Tibial nerve (tissue), 4 donors: ENCODE measurements around the gene DNAJA3.

Experiments used
- EP300 ChIP-seq, 2 donors: sonication (generic); formaldehyde crosslinking; IDR thresholded peaks; one replicate each; pipeline ENCODE4 v1.6.1; 2017; ENCODE audit warnings: antibody characterized with exemption in 2 of 2, mild to moderate bottlenecking in 1 of 2
- POLR2A ChIP-seq, 2 donors: fragments of 450-650 bp; IDR thresholded peaks; one replicate each; pipeline ENCODE4 v1.6.1; 2017; ENCODE audit warnings: antibody characterized with exemption in 2 of 2, mild to moderate bottlenecking in 2 of 2, moderate library complexity in 2 of 2
- TF ChIP-seq, protein P1 (sequence below), 5 experiments: fragments of 200-600 bp in 3 of 5; fragments of 450-650 bp in 2 of 5; sonication (generic) in 3 of 5; IDR thresholded peaks; one replicate each; pipeline ENCODE4 v1.5.1; 2016 to 2019; ENCODE audit warnings: antibody characterized with exemption in 5 of 5, mild to moderate bottlenecking in 3 of 5, moderate library complexity in 2 of 5

DNA sequence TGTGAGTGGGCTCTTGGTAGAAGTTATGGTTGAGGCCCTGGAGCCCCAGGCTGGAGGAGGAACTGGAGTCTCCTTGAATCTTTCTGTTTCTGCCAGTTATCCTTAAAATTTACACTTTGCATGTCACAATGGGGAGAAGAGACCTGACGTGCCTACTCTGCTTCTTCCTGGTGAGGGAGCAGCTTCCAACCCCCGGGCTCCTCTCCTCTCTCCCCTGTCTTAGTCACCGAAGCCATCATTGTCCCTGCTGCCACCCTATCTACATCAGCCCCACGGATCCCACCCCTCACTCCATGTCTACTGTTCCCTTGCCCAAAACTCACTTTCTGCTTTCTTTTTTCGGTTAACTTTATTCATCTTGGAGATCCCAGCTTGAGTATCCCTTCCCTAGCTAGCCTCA, 17.6 kb downstream of the DNAJA3 start:
- TF ChIP-seq POLR2A (IDR thresholded peaks at IDR 0.05): no peak
- TF ChIP-seq, protein P1, sequence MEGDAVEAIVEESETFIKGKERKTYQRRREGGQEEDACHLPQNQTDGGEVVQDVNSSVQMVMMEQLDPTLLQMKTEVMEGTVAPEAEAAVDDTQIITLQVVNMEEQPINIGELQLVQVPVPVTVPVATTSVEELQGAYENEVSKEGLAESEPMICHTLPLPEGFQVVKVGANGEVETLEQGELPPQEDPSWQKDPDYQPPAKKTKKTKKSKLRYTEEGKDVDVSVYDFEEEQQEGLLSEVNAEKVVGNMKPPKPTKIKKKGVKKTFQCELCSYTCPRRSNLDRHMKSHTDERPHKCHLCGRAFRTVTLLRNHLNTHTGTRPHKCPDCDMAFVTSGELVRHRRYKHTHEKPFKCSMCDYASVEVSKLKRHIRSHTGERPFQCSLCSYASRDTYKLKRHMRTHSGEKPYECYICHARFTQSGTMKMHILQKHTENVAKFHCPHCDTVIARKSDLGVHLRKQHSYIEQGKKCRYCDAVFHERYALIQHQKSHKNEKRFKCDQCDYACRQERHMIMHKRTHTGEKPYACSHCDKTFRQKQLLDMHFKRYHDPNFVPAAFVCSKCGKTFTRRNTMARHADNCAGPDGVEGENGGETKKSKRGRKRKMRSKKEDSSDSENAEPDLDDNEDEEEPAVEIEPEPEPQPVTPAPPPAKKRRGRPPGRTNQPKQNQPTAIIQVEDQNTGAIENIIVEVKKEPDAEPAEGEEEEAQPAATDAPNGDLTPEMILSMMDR (IDR thresholded peaks at IDR 0.05): no peak
- no peak for TF ChIP-seq EP300 (IDR thresholded peaks at IDR 0.05)
